B cell (primary cell): ENCODE results near the gene AFF2. TPM values are rescaled to one million over a fixed set of nuclear protein-coding genes. Genes with fewer than 3 reads are reported as not detected.

Experiments used
- ATAC-seq: fragments of 200-7000 bp; cut with Tn5 transposase; one replicate; pipeline ENCODE4 v1.10.0; 2021; ENCODE audit warnings: low read depth, mild to moderate bottlenecking, moderate number of reproducible peaks, moderate library complexity
- CTCF ChIA-PET: fragments of 350-600 bp; sonication (Branson Sonifier 250); formaldehyde crosslinking; loops from one replicate; lab custom pipeline; 2021; ENCODE audit warnings: antibody characterized with exemption, inconsistent platforms; lab: Charles Lee
- POLR2A ChIA-PET: fragments of 350-600 bp; sonication (Branson Sonifier 250); formaldehyde crosslinking; loops from one replicate; lab custom pipeline; 2021; ENCODE audit warnings: antibody characterized with exemption; lab: Charles Lee
- DNase-seq: peaks from one replicate; pipeline ENCODE4 v3.0.0; 2013
- H2AFZ ChIP-seq: 2 replicates; pipeline ENCODE4 v1.6.1; 2012; ENCODE audit warnings: mild to moderate bottlenecking, low read depth, low read length; ENCODE audit not compliant: insufficient read depth, poor library complexity, severe bottlenecking
- H3K27ac ChIP-seq, 2 donors: 1 replicate in 1 of 2; 2 replicates in 1 of 2; pipeline ENCODE4 v1.5.1; 2012 to 2013; ENCODE audit warnings: low read length in 2 of 2, mild to moderate bottlenecking in 2 of 2, moderate library complexity in 1 of 2
- H3K27me3 ChIP-seq, 4 experiments: fragments of 200-600 bp in 1 of 4; sonication (generic) in 1 of 4; replicated peaks in 1 of 4; 1 replicate in 2 of 4; 2 replicates in 2 of 4; pipeline versions ENCODE4 v1.6.1 to v1.7.0; 2013 to 2016; ENCODE audit warnings: low read length in 3 of 4, mild to moderate bottlenecking in 2 of 4, mixed read lengths in 1 of 4, moderate library complexity in 1 of 4; ENCODE audit not compliant: insufficient read depth in 4 of 4, control insufficient read depth in 3 of 4; ENCODE audit errors: control extremely low read depth in 1 of 4
- H3K36me3 ChIP-seq, 2 experiments: replicated peaks in 1 of 2; 1 replicate in 1 of 2; 2 replicates in 1 of 2; pipeline versions ENCODE4 v1.6.1 to v1.7.1; 2013; ENCODE audit warnings: low read length in 1 of 2; ENCODE audit not compliant: insufficient read depth in 2 of 2, control insufficient read depth in 1 of 2; ENCODE audit errors: control extremely low read depth in 1 of 2, extremely low read depth in 1 of 2
- H3K4me1 ChIP-seq, 2 donors: fragments of 200-600 bp in 1 of 2; sonication (generic) in 1 of 2; 1 replicate in 1 of 2; 2 replicates in 1 of 2; pipeline versions ENCODE4 v1.5.1 to v1.6.1; 2013 to 2017; ENCODE audit warnings: low read length in 2 of 2; ENCODE audit not compliant: control insufficient read depth in 2 of 2, insufficient read depth in 2 of 2
- H3K4me2 ChIP-seq: replicated peaks from 2 replicates; pipeline ENCODE3; 2012; ENCODE audit warnings: mild to moderate bottlenecking, low read depth, low read length; ENCODE audit not compliant: poor library complexity, severe bottlenecking
- H3K4me3 ChIP-seq, 5 experiments: fragments of 200-600 bp in 1 of 5; sonication (generic) in 1 of 5; 1 replicate in 3 of 5; 2 replicates in 2 of 5; pipeline versions ENCODE4 v1.5.1 to v1.7.0; 2011 to 2016; ENCODE audit warnings: low read length in 4 of 5, mild to moderate bottlenecking in 4 of 5, low read depth in 2 of 5, control low read depth in 1 of 5, moderate library complexity in 1 of 5; ENCODE audit not compliant: insufficient read depth in 1 of 5; ENCODE audit errors: control extremely low read depth in 1 of 5, extremely low read depth in 1 of 5
- H3K79me2 ChIP-seq: fragments of 200-600 bp; sonication (generic); one replicate; pipeline ENCODE4 v1.6.0; 2016; ENCODE audit warnings: low read length; ENCODE audit not compliant: control insufficient read depth, insufficient read depth
- H3K9ac ChIP-seq: fragments of 200-600 bp; sonication (generic); 2 replicates; pipeline ENCODE4 v1.6.1; 2017; ENCODE audit warnings: mild to moderate bottlenecking, low read length, moderate library complexity
- H3K9me3 ChIP-seq, 3 donors: one replicate each; pipeline versions ENCODE4 v1.6.1 to v1.7.1; 2013; ENCODE audit warnings: low read length in 2 of 3; ENCODE audit not compliant: control insufficient read depth in 2 of 3, insufficient read depth in 1 of 3; ENCODE audit errors: control extremely low read depth in 1 of 3
- H4K20me1 ChIP-seq: 2 replicates; pipeline ENCODE4 v1.6.0; 2012; ENCODE audit warnings: mild to moderate bottlenecking, low read length; ENCODE audit not compliant: insufficient read depth, control insufficient read depth, poor library complexity, severe bottlenecking
- H3K27ac Mint-ChIP-seq: one replicate; pipeline ENCODE4 v1.8.0; 2021; ENCODE audit warnings: mixed read lengths
- H3K27me3 Mint-ChIP-seq: one replicate; pipeline ENCODE4 v1.8.0; 2021; ENCODE audit warnings: mixed read lengths
- H3K4me1 Mint-ChIP-seq: one replicate; pipeline ENCODE4 v1.8.0; 2021; ENCODE audit warnings: mixed read lengths
- H3K4me3 Mint-ChIP-seq: one replicate; pipeline ENCODE4 v1.8.0; 2021; ENCODE audit warnings: mixed read lengths
- H3K9me3 Mint-ChIP-seq: one replicate; pipeline ENCODE4 v1.8.0; 2022; ENCODE audit warnings: mixed read lengths; ENCODE audit not compliant: insufficient read depth
- CTCF ChIP-seq: fragments of 200-600 bp; IDR thresholded peaks from one replicate; pipeline ENCODE4 v1.8.0; 2022; ENCODE audit warnings: antibody characterized with exemption, mild to moderate bottlenecking
- EZH2 ChIP-seq: IDR thresholded peaks from 2 replicates; pipeline ENCODE4 v1.6.1; 2012; ENCODE audit warnings: borderline replicate concordance, low read depth, mild to moderate bottlenecking, moderate library complexity, low read length; ENCODE audit not compliant: insufficient read depth, poor library complexity, severe bottlenecking
- WGBS: methylation state at CpG from one replicate; pipeline ENCODE4 v1.1.5; 2013; ENCODE audit warnings: missing lambda C conversion rate; ENCODE audit not compliant: insufficient coverage; 5-methylcytosine and 5-hydroxymethylcytosine counted together
- intact Hi-C: fragments of 100-400 bp; cut with micrococcal nuclease; formaldehyde crosslinking; loops from one replicate; pipeline ENCODE4 v1.10.0; 2022
- polyA plus RNA-seq: library from polyadenylated mRNA; depleted of rRNA; stranded (reverse); fragments of >200 nt; gene quantifications from 2 replicates; pipeline ENCODE4 v1.2.3, GENCODE V29; 2012
- total RNA-seq, 2 donors: library from RNA; stranded (reverse); fragments of 120-200 nt in 1 of 2; gene quantifications; 1 replicate in 1 of 2; 2 replicates in 1 of 2; pipeline versions ENCODE4 v1.2.3 to v1.2.4, GENCODE V29; 2013 to 2022

The AFF2 gene
- total and polyA plus RNA-seq, 2 donors (not counting 1 experiment from before 2014, with no cell fraction given), result 0.06 to 12.0 TPM

DNA sequence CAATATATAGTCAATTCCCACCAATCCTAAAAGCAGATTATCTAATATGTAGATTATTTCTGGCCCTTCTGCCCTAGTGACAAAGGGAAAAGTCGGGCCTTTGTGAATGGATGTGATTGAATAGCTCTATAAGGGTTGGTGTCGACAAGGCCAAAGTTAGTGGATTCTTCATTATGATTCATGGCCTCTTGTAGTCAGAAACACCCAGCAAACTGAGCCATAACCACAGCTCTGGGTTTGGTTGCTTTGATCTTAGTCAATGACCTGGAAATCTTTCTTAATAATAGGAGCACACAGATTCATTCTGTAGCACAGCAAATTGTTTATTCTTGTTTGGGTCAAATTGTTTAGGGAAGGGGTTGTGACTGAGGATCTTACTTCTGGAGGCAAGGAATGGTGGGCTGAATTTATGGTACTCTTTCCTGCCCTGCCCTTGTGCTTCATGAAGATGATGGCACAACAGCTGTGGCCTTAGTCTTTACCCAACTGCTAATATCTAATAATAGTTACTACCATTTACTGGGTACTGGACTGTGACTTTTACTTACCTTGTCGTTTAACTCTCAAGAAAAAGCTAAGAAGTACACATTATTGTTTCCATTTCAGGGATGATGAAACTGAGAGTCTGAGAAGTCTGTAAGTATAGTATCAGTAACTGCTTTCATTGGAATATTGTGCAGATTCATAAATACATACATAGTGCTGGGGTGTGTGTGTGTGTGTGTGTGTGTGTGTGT lies 74.0 kb downstream of the AFF2 start:
- Mint-ChIP-seq H3K9me3 (no peaks in the 10 kb centered on the region), H3K4me1 (peaks cover 5% of the 10 kb centered on the region), H3K27me3 (no peaks in the 10 kb centered on the region), H3K4me3 (no peak overlapping the region), H3K27ac (no peak overlapping the region)
- no peak for DNase-seq
- H3K9ac ChIP-seq, result no peak overlapping the region
- no CpG with 5 or more reads among the region's 3 CpGs for WGBS
- ChIA-PET POLR2A (no interaction called here), CTCF (interaction anchor here (1.7 kb wide), 1 partner anchor 20 kb away, joined by 4 read pairs; no protein-coding TSS in a partner anchor)
- H3K27ac ChIP-seq, result no peak overlapping the region
- H4K20me1 ChIP-seq, result no peaks in the 10 kb centered on the region
- no peaks in the 10 kb centered on the region for H3K4me1 ChIP-seq
- H3K4me3 ChIP-seq, result no peak overlapping the region
- intact Hi-C loops, result no loop called here
- no peak for ATAC-seq
- no peak overlapping the region for H2AFZ ChIP-seq
- no peaks in the 10 kb centered on the region for H3K79me2 ChIP-seq
- no peaks in the 10 kb centered on the region for H3K36me3 ChIP-seq
- TF ChIP-seq EZH2 (no peak), CTCF (no peak)
- no peak overlapping the region for H3K4me2 ChIP-seq
- H3K27me3 ChIP-seq, result no peaks in the 10 kb centered on the region
- H3K9me3 ChIP-seq, result no peaks in the 10 kb centered on the region

- H3K4me3 ChIP-seq, result no peak overlapping the region
- peaks cover 5% of the 10 kb centered on the region for H3K4me1 Mint-ChIP-seq
- no peak overlapping the region for H2AFZ ChIP-seq
- no peak for ATAC-seq
- H3K27me3 Mint-ChIP-seq, result no peaks in the 10 kb centered on the region
- no peaks in the 10 kb centered on the region for H3K79me2 ChIP-seq
- WGBS, result no CpG with 5 or more reads among the region's 6 CpGs
- H3K27ac ChIP-seq, result no peak overlapping the region
- no peaks in the 10 kb centered on the region for H3K9me3 Mint-ChIP-seq
- ChIA-PET POLR2A (no interaction called here), CTCF (no interaction called here)
- no peak overlapping the region for H3K9ac ChIP-seq
- no peaks in the 10 kb centered on the region for H3K4me1 ChIP-seq
- H3K36me3 ChIP-seq, result no peaks in the 10 kb centered on the region
- no peak overlapping the region for H3K4me2 ChIP-seq
- DNase-seq, result no peak
- H3K27ac Mint-ChIP-seq, result no peak overlapping the region
- intact Hi-C loops, result no loop called here
- no peaks in the 10 kb centered on the region for H4K20me1 ChIP-seq
- H3K9me3 ChIP-seq, result no peaks in the 10 kb centered on the region
- no peaks in the 10 kb centered on the region for H3K27me3 ChIP-seq
- TF ChIP-seq EZH2 (no peak), CTCF (no peak)
- no peak overlapping the region for H3K4me3 Mint-ChIP-seq
These were observed 76.0 kb downstream of the AFF2 start for GRCh38 chrX:148576396-148576795.
